ENCODE data around the gene CLVS2. TPM values are rescaled to one million over a fixed set of nuclear protein-coding genes. Genes with fewer than 3 reads are reported as not detected.

CLVS2 gene
- total RNA-seq, 4 donors from 2014 or later = under 0.01 to 1.3 (median 0.23) TPM

DNA sequence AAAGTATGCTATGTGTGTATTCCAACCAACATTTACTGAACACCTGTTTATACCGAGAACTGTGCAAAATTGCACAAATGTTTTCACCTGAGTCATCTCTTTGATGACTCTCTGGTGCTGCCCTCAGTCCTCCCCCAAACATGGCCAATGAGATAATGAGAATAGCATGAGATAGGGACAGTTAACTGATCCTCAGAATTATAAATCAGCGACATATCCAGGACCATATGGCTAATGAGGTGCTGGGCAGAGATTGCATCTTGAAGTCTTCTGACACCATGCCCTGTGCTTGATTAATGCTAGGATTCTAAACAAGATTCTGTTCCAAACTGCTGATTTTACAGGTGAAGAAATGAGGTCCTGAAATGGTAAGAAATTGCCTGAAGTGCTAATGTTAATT is 13.0 kb downstream of the CLVS2 start:
- 62 to 77% methylated on average over 2 of the region's 2 CpGs for WGBS, 2 donors
- intact Hi-C loops (cut with DNase I; ENCODE audit: low total_unique reads) = no loop called here

DNA sequence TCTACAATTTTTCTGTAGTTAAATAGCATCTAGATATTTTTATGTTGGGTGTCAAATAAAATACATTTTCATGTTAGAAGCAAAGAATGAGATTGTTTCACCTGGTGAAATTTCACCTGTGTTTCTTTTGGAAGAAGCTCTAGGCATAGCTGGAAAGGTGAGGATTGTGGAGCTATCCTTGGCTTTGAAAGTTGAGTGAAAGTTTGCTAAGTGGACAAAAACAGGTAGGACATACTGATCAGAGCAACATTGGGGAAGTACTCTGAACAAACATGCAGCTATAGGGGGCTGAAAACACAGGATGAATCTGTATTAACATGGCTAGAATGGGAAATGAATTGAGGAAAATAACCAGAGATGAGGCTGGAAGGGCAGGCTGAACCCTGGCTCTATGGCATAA is 18.8 kb downstream of the CLVS2 start:
- TF ChIP-seq, protein P1, sequence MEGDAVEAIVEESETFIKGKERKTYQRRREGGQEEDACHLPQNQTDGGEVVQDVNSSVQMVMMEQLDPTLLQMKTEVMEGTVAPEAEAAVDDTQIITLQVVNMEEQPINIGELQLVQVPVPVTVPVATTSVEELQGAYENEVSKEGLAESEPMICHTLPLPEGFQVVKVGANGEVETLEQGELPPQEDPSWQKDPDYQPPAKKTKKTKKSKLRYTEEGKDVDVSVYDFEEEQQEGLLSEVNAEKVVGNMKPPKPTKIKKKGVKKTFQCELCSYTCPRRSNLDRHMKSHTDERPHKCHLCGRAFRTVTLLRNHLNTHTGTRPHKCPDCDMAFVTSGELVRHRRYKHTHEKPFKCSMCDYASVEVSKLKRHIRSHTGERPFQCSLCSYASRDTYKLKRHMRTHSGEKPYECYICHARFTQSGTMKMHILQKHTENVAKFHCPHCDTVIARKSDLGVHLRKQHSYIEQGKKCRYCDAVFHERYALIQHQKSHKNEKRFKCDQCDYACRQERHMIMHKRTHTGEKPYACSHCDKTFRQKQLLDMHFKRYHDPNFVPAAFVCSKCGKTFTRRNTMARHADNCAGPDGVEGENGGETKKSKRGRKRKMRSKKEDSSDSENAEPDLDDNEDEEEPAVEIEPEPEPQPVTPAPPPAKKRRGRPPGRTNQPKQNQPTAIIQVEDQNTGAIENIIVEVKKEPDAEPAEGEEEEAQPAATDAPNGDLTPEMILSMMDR (IDR thresholded peaks at IDR 0.05) = no peak
- TF ChIP-seq POLR2A (IDR thresholded peaks at IDR 0.05) = no peak
- H3K4me3 ChIP-seq (ENCODE audit: low read depth, poor library complexity, severe bottlenecking) = no peak overlapping the region
- intact Hi-C loops (cut with DNase I; ENCODE audit: low total_unique reads) = no loop called here
- DNase-seq (ENCODE audit: low spot score in 2 of 2) = no peak

More for the DNA sequence above, 13.0 kb downstream of the CLVS2 start:
- no peak overlapping the region for H3K4me3 ChIP-seq (ENCODE audit: low read depth, poor library complexity, severe bottlenecking)
- TF ChIP-seq POLR2A (IDR thresholded peaks at IDR 0.05) = no peak
- TF ChIP-seq, protein P1 (IDR thresholded peaks at IDR 0.05) = no peak
- no peak for DNase-seq (ENCODE audit: low spot score in 2 of 2)

DNA sequence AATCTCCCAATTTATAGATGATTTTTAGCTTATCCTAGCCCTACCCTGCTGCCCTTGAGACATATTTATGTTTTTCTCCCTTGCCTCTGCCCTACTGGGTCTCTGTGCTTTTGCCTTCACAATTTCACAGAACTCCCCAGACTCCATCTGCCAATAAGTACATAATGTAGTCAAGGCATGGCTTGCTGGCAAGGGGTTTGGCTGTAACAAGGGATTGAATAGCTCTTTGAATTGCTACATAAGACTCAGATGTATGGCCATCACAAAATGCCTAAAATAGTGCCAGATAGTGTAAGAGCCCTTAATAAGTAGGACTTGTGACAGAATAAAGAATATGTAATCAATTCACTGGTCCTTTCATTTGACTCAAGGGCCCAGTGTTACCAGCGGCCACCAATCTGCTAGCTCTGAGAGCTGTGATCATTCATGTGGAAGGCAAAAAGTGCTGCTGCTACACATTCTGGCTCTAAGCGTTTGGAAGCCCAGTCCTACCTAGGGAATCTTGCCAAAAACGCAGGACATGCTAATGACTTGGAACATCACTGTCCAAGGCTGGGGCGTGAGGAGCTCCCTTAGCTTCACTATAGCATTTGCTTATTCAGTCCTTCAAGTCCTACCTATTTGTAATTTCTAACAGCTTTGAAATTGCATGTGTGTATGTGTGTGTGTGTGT is 20.5 kb downstream of the CLVS2 start:
- intact Hi-C loops (cut with DNase I; ENCODE audit: low total_unique reads) = no loop called here
- H3K4me3 ChIP-seq (ENCODE audit: low read depth, poor library complexity, severe bottlenecking) = no peak overlapping the region
- 64 to 69% methylated on average over 4 of the region's 4 CpGs for WGBS, 2 donors
- TF ChIP-seq, protein P1 (IDR thresholded peaks at IDR 0.05) = no peak
- TF ChIP-seq POLR2A (IDR thresholded peaks at IDR 0.05) = no peak
- no peak for DNase-seq (ENCODE audit: low spot score in 2 of 2)

DNA sequence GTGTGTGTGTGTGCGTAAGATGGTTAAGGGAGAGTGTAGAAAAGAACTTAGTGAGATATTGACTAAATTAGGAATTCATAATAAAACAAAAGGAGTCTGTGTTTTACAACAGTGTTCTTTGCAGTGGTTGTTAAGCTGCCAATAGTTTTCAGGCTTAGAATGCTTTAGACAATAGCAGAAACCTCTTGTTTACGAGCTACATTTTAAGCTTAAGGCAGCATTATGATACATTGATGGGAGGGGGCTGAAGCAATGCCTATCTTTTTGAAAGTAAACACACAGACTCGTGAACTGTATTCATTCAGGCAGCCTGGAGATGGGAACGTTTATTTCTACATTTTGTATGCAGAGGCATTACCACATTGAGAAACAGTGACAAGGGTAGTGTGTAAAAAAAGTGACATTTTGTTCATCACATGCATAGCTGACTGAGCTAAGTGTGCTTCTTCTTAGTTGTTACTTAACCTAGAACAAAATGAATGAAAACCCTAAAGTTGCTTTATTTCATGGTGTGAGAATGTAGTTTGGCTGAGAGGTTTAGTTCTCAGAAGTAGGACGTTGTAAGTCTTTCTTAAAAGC is 21.2 kb downstream of the CLVS2 start:
- TF ChIP-seq, protein P1 (IDR thresholded peaks at IDR 0.05) = no peak
- H3K4me3 ChIP-seq (ENCODE audit: low read depth, poor library complexity, severe bottlenecking) = no peak overlapping the region
- WGBS, 2 donors = 62 to 74% methylated on average over 5 of the region's 5 CpGs
- intact Hi-C loops (cut with DNase I; ENCODE audit: low total_unique reads) = no loop called here
- no peak for DNase-seq (ENCODE audit: low spot score in 2 of 2)

DNA sequence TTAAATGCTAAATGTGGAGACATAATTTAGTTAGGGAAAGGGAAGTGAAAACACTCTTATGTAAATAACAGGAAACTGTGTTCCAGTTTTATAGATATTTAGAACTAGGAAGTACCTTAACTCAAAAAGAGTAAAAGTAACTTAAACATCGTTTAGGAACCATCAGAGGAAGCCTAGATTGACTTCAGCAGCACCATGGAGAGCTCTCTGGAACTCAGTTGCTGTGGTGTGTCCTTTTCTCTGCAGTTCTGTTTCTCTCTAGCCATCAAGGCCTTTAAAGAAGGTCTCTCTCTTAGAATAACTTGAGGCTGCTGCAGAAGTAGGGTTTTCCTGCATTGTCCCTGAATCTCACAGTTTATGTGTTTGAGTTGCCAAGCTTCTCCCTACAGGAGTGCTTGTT is 26.9 kb downstream of the CLVS2 start:
- 3% methylated on average over 1 of the region's 1 CpG for WGBS, 2 donors
- DNase-seq (ENCODE audit: low spot score in 2 of 2) = no peak
- TF ChIP-seq, protein P1 (IDR thresholded peaks at IDR 0.05) = no peak
- no peak for TF ChIP-seq POLR2A (IDR thresholded peaks at IDR 0.05)

DNA sequence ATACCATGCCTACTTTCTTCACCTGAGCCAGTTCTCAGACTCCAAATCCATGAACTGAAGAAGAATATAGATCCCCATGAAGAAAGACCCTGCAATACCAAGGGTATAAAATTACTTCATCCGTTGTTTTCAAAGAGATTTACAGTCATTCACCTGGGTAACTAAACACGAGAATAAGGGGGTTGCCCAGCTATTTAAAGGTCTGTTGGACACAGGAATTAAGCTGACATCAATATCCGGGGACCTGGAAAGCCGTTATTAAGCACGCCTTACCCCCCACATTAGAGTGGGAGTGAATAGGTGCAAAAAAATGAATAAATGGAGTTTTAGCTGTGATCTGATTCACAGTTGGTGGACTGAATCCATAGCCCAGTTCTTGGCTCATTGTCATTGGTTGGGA is 28.9 kb downstream of the CLVS2 start:
- intact Hi-C loops (cut with DNase I; ENCODE audit: low total_unique reads) = no loop called here
- no peak overlapping the region for H3K4me3 ChIP-seq (ENCODE audit: low read depth, poor library complexity, severe bottlenecking)
- DNase-seq (ENCODE audit: low spot score in 2 of 2) = no peak
- TF ChIP-seq, protein P1 (IDR thresholded peaks at IDR 0.05) = no peak
- no peak for TF ChIP-seq POLR2A (IDR thresholded peaks at IDR 0.05)
- 73 to 74% methylated on average over 5 of the region's 5 CpGs for WGBS, 2 donors

More for the DNA sequence above, 26.9 kb downstream of the CLVS2 start:
- intact Hi-C loops (cut with DNase I; ENCODE audit: low total_unique reads) = no loop called here
- H3K4me3 ChIP-seq (ENCODE audit: low read depth, poor library complexity, severe bottlenecking) = no peak overlapping the region

Data from lower leg skin (tissue), 4 donors.